HL-60 (cell line): ENCODE measurements around the gene LCNL1.

ENCODE experiments used
- DNase-seq, 2 experiments: peaks; one replicate each; pipeline ENCODE4 v3.0.0-alpha.2; 2010 to 2020; ENCODE audit warnings: low read depth in 1 of 2, low spot score in 1 of 2
- H3K27ac ChIP-seq: fragments of 250-450 bp; sonication (Bioruptor Pico); replicated peaks from 2 replicates; pipeline ENCODE4 v1.5.1; 2020; ENCODE audit warnings: mild to moderate bottlenecking, moderate library complexity
- H3K27me3 ChIP-seq: fragments of 250-450 bp; sonication (Bioruptor Pico); 2 replicates; pipeline ENCODE4 v1.5.1; 2021; ENCODE audit warnings: mild to moderate bottlenecking, moderate library complexity; ENCODE audit not compliant: insufficient read depth, poor library complexity, severe bottlenecking
- H3K4me3 ChIP-seq: replicated peaks from 2 replicates; pipeline ENCODE4 v1.5.1; 2011; ENCODE audit warnings: mild to moderate bottlenecking, control low read depth, low read length; ENCODE audit not compliant: insufficient read depth
- GABPA ChIP-seq: IDR thresholded peaks from 2 replicates; pipeline ENCODE4 v1.6.1; 2012; ENCODE audit warnings: low read depth
- POLR2AphosphoS5 ChIP-seq: IDR thresholded peaks from 2 replicates; pipeline ENCODE4 v1.6.1; 2012; ENCODE audit warnings: low read depth
- REST ChIP-seq: IDR thresholded peaks from 2 replicates; pipeline ENCODE4 v1.6.1; 2012; ENCODE audit warnings: low read depth; ENCODE audit not compliant: insufficient replicate concordance
- SPI1 ChIP-seq: IDR thresholded peaks from 2 replicates; pipeline ENCODE4 v1.6.1; 2012; ENCODE audit warnings: low read depth, mild to moderate bottlenecking, borderline replicate concordance
- TF ChIP-seq, protein P1 (sequence below): IDR thresholded peaks from one replicate; pipeline ENCODE4 v1.5.1; 2011; ENCODE audit warnings: low read length, control low read depth, inconsistent platforms; ENCODE audit not compliant: insufficient read depth

The LCNL1 gene

GRCh38 chr9:137008312-137008711 is 25.5 kb downstream of the LCNL1 start:
- TF ChIP-seq POLR2AphosphoS5 (no peak), REST (no peak), SPI1 (no peak), GABPA (no peak)
- TF ChIP-seq, protein P1, sequence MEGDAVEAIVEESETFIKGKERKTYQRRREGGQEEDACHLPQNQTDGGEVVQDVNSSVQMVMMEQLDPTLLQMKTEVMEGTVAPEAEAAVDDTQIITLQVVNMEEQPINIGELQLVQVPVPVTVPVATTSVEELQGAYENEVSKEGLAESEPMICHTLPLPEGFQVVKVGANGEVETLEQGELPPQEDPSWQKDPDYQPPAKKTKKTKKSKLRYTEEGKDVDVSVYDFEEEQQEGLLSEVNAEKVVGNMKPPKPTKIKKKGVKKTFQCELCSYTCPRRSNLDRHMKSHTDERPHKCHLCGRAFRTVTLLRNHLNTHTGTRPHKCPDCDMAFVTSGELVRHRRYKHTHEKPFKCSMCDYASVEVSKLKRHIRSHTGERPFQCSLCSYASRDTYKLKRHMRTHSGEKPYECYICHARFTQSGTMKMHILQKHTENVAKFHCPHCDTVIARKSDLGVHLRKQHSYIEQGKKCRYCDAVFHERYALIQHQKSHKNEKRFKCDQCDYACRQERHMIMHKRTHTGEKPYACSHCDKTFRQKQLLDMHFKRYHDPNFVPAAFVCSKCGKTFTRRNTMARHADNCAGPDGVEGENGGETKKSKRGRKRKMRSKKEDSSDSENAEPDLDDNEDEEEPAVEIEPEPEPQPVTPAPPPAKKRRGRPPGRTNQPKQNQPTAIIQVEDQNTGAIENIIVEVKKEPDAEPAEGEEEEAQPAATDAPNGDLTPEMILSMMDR = no peak
- no peaks in the 10 kb centered on the region for H3K27me3 ChIP-seq
- H3K4me3 ChIP-seq = no peak overlapping the region

DNA sequence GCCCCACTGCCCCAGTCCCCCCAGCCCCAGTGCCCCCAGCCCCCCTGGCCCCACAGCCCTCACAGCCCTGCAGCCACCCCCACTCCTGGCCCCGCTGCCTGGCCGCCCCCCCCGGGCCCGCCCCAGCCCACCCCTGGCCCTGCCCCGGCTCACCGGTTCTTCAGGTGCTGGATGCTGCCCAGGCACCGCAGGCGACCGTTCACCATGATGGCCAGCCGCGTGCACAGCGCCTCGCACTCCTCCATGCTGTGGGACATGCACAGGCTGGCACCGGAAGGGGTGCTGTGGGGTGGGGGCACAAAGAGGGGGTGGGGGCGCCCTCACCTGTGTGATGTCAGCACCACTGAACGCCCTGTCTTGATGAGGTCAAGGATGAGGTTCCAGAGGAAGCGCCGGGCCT is 26.4 kb downstream of the LCNL1 start:
- no peak for TF ChIP-seq SPI1
- TF ChIP-seq, protein P1 = no peak
- TF ChIP-seq GABPA = no peak
- no peak for TF ChIP-seq REST
- TF ChIP-seq POLR2AphosphoS5 = no peak
- H3K27ac ChIP-seq = no peak overlapping the region
- DNase-seq = no peak
- no peak overlapping the region for H3K4me3 ChIP-seq
- no peaks in the 10 kb centered on the region for H3K27me3 ChIP-seq

More at GRCh38 chr9:137008312-137008711, 25.5 kb downstream of the LCNL1 start:
- DNase-seq = no peak
- H3K27ac ChIP-seq = no peak overlapping the region

GRCh38 chr9:137009938-137010732 is 27.3 kb downstream of the LCNL1 start:
- TF ChIP-seq SPI1 (no peak), REST (no peak), GABPA (no peak), POLR2AphosphoS5 (no peak)
- TF ChIP-seq, protein P1 = no peak
- no peak for DNase-seq

More at GRCh38 chr9:137009938-137010732, 27.3 kb downstream of the LCNL1 start:
- H3K4me3 ChIP-seq = no peak overlapping the region
- H3K27me3 ChIP-seq = no peaks in the 10 kb centered on the region
- H3K27ac ChIP-seq = no peak overlapping the region
